PC-3 (cell line): Measurements from ENCODE around the gene KDM4B.

Source experiments
- CTCF ChIP-seq: fragments of 300-600 bp; sonication (generic); conservative IDR thresholded peaks from 2 replicates; pipeline ENCODE4 v1.5.1; 2017; ENCODE audit warnings: antibody characterized with exemption, low read depth, mild to moderate bottlenecking, low read length
- EZH2phosphoT487 ChIP-seq: fragments of 300-600 bp; sonication (generic); IDR thresholded peaks from 2 replicates; pipeline ENCODE4 v1.6.1; 2018; ENCODE audit warnings: mild to moderate bottlenecking, antibody characterized with exemption, low read length, borderline replicate concordance

GRCh38 chr19:5123646-5124045 lies 154.7 kb downstream of the KDM4B start:
- TF ChIP-seq CTCF (no peak), EZH2phosphoT487 (no peak)
